Anterior cingulate cortex (tissue), 58 donors: ENCODE measurements around the gene CADM2.
"Not testable (repeated sequence)": the region's sequence is repeated elsewhere in the genome, so short reads cannot be mapped to it uniquely, and the experiment has no call there.

ENCODE experiments used
- DNase-seq, 58 donors: peaks; one replicate each; lab custom pipeline; 2025; lab: John Stamatoyannopoulos, UW

CADM2 gene

DNA sequence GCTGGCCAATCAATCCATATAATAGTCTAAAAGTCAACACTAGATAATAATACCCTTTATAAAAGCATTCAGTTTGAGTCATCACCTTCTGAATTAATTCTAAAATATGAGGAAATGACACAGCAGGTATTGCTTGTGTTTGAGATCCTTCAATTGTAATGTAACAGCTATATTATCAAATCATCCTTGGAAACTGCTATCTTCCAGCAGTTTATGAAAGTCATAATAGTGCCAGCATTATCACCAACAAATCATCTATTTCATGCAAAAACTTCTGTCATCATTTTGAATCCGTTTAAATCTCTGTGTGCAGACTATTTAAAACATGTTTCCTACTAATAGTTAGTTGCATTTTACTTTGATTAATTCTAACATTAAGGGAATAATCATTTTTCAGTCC, 468.7 kb downstream of the CADM2 start:
- DNase-seq: no peak

DNA sequence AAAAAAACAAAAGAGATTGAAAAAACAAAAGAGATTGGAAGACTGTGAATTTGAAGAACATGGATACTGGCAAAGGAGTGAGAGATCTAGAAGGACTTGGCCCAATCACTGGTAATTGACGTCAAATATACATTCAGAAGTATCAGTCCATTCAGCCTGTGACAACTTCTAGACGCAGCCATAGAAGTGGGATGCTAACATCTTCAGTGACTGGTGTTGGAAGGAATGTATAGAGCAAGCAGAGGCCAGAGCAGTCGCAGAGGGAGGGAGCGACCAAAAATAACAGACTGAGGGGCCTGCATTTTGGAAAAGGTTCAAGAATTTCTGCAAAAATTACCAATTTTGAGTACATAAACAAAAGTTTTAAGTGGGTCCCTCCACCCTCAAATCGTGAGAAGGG, 473.3 kb downstream of the CADM2 start:
- DNase-seq: no peak

DNA sequence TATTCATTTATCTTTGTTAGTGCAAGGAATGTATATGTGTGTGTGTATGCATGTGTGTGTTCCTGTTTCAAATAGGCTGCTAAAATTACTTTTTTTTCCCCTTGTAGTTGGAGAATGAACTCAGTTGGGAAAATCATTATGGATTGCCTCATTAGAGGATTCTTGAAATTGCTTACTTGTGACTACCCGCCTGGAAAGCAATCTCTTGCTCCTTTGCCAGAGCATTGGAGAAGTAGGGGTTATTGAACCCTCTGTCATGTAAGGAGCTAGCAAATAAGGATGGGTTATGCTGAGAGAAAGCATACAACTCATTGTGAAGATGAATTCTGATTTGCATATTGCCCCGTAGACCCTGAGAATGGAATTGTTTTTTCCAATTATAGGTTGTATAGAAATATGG, 474.5 kb downstream of the CADM2 start:
- DNase-seq: no peak

DNA sequence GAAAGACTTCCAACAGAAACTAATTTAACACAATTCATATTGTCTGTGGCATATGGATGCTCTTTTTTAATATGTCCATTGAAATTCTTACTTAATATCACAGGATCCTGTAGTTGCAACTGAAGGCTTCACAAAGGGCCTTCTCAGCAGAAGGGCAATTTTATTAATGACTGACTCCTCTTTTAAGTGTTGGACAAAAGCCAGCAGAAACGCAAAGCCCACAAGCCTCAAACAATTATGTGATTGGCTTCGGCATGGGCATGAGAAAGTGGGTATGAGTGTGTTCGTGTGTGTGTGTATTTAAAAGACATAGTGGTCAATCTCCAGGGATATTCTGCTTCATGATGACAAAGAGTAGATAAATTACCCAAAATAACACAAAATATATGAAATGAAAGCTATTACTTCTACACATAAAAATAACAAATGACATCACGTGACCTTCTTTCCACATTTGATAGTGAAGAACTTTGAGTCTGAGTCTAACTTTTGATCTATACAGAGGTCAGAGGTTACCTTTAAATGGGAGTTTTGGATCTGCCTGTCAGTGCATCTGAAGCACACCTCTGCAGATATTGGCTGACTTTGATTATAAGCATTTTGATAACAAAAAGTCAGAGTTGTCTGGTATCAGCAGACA, 496.9 kb downstream of the CADM2 start:
- DNase-seq: peak in 1 of 58 donors; percentile 2

DNA sequence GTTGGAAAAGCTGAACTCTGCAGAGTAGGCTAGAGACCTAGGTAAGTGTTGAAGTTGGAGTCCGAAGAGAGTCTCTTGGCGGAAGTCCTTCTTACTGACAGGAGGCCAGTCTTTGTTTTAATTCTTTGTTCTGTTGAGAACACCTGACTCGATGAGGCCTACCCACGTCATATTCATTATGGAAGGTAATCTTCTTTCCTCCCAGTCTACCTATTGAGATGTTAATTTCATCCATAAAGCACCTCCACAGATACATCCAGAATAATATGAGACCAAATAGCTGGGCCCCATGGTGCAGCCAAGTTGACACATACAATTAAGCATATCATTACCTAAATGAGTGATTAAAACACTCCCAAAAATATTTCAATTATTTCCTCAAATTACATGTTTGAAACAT, 515.5 kb downstream of the CADM2 start:
- no peak for DNase-seq

DNA sequence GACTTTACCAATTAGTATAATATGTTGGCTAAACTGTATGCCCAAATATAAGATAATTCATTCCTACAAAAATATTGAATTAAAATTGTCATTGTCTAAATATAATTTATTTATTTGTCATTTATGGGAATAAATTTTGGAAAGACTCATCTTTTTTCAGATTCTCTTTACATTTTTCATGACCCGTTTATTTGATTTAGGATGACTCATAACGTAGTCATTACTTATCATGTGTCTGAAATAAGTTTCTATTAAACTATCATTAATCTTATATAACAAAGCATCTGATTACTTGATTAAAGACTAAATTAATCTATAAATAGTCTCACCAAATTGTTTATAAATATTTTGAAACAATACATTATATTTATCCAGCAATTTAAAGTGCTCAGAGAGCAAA, 516.6 kb downstream of the CADM2 start:
- DNase-seq: no peak

DNA sequence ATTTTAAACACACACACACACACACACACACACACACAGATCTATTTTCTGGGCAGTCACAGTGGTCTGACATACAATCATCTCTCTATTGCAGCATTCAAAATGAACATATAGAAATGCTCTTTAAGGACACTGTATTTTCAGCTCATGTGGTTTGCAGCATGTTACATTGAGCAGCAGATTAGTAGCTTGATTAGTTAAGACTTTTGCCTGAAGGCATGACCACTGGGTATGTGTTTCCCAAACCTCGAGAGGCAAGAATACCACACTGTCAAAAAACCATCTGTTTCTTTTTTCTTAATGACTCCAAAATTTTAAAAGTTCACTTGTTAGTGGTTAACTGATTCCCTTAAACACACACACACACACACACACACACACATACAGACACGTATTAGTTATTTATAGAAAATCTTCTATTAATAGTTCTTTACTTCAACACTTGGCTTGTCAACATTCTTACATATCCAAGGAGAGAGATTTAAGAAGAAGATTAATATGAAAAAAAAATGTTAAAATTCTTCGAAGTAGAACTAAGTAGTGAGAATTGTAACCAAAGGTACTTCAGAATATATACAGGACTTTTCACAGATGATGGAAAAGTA, 518.2 kb downstream of the CADM2 start:
- DNase-seq: no peak

DNA sequence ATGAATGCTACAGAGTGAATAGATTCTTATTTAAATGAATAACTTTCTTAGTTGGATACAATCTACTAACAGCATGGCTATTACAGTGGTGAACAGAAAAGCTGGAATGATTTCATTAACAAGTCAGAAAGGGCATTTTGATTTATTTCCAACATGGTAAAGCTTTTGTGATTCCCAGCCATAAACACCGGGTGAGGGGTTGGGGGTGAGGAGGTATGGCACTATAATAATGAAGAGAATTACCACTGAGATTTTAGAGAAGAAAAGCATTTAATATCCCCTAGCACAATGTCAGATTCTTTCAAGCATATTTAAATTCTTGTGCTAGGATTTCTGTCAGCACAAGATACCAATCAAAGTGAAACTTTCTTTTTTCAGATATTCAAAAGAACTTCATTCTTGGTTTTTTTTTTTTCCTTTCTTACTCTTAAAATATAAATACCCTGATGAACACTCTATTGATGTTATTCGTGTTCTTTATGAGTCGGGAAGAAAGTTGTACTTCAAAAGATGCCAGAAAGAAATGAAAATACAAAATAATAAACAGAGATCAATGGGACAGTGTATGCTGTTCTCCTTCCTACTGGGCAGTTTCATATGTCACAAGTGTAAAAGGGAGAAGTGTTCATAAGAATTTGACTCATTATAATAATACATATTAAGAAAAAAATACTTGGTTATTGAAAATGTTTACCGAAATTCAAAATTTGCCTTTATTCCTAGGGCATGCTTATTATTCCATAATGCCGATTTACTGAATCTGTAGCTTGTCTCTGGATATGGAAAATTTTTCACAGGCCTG, 522.8 kb downstream of the CADM2 start:
- DNase-seq: no peak

DNA sequence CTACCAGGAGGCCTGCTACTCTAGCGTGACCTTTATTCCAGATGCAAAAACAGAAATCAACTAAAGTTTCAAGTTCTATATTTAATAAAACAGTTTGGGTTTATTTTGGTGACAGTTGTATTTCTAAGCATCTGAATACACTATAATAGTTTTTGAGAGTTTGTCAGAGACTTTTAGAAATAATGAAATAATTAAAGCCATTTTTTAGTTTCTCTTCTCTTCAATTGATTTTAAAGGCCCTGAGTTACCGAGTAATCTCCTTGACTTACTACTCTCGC, 523.4 kb downstream of the CADM2 start:
- DNase-seq: no peak

DNA sequence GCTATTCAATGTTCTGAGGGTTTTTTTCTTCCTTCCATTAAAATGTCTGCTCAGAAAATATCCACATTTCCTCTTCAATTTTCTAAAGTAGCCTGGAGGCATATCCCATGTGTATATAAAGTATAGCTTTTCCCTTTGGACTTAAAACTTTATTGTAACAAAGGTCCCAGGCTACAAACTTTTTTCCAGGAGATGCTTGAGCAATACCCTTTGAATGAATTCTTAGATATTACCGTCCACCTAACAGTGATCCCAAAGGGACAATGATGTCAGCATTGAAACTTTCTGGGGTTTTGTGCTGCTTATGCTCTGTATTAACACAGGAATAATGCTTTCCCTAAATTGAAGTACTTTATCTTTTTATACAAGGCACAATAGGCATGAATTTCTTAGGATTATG, 525.2 kb downstream of the CADM2 start:
- DNase-seq: no peak

DNA sequence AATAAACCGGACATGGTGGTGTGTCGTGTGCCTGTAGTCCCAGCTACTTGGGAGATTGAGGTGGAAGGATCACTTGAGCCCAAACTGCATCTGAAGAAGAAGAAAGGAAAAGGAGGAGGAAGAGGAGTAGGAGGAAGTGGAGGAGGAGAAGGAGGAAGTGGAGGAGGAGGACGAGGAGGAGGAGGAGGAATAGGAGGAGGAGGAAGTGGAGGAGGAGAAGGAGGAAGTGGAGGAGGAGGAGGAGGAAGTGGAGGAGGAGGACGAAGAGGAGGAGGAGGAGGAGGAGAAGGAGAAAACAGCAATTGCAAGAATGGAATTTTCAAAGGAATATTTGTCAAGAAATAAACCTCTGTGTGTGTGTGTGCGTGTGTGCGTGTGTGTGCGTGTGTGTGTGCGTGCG, 528.6 kb downstream of the CADM2 start:
- DNase-seq: no peak

DNA sequence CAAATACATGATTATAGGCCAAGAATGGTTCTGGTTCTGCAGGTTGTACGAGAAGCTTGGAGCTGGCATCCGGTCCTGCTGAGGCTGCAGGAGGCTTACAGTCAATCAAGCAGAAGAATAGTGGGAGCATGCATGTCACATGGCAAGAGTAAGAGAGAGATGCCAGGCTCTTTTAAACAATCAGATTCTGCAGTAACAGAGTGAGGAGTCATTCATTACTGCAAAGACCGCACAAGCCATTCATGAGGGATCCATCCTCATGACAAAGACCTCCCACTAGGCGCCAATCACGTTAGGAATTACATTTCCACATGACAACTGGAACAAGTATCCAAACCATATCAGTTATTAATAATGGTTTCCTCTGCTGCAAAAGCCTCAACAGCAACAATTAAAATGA, 536.8 kb downstream of the CADM2 start:
- DNase-seq: no peak

DNA sequence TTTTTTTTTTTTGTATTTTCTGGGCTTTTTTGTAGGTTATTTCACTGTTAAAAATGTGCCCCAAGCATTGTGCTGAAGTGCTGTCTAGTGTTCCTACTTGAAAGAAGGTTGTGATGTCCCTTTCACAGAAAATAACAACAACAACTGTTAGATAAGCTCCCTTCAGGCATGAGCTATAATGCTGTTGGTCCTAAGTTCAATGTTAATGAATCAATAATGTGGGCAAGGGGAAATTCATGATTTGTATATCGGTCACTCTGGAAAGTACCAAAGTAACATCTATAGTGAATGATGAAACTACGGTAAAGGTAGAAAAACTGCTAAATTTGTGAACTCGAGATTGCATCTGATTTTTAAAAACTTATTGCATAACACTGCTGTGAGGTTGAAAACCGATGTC, 539.4 kb downstream of the CADM2 start:
- no peak for DNase-seq

DNA sequence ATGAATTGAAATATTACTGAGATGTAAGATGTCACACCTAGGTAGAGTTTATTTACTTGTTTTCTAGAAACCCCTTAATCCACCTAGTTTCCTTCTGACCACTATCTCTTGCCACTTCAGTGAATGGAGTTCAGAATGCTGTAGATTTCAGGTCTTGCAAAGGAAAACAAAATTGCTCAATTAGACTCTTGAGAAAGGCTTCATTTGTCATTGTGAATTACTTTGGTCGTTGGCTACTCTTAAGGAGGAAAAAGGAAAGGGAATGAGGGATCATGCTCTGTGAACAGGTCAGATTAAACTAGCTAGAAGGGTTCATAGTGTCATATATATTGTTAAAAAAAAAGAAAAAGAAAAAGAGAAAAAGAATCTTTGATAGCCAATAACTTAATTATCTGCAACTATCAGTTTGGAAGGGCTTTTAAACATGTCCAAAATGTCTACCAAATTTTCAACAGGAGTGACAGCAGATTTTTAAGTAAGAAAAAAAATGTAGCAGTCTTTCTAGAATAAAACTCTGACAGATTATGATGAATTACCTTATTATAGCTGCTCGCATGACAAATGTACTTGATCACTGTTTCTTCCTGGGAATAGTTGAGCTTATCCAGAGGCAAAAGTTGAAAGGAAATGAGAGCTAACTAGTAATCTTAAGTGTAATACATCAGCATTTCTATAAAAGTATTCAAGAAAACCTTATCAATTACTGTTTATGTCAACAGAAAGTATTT, 543.5 kb downstream of the CADM2 start:
- no peak for DNase-seq

DNA sequence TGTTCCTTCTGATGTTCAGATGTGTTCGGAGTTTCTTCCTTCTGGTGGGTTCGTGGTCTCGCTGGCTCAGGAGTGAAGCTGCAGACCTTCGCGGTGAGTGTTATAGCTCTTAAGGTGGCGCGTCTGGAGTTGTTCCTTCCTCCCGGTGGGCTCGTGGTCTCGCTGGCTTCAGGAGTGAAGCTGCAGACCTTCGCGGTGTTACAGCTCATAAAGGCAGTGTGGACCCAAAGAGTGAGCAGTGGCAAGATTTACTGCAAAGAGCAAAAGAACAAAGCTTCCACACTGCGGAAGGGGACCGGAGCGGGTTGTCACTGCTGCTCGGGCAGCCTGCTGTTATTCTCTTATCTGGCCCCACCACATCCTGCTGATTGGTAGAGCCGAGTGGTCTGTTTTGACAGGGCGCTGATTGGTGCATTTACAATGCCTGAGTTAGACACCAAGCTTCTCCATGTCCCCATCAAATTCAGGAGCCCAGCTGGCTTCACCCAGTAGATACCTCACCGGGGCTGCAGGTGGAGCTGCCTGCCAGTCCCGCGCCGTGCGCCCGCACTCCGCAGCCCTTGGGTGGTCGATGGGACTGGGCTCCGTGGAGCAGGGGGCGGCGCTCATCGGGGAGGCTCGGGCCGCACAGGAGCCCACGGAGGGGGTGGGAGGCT, 545.5 kb downstream of the CADM2 start:
- not testable (repeated sequence) for DNase-seq

DNA sequence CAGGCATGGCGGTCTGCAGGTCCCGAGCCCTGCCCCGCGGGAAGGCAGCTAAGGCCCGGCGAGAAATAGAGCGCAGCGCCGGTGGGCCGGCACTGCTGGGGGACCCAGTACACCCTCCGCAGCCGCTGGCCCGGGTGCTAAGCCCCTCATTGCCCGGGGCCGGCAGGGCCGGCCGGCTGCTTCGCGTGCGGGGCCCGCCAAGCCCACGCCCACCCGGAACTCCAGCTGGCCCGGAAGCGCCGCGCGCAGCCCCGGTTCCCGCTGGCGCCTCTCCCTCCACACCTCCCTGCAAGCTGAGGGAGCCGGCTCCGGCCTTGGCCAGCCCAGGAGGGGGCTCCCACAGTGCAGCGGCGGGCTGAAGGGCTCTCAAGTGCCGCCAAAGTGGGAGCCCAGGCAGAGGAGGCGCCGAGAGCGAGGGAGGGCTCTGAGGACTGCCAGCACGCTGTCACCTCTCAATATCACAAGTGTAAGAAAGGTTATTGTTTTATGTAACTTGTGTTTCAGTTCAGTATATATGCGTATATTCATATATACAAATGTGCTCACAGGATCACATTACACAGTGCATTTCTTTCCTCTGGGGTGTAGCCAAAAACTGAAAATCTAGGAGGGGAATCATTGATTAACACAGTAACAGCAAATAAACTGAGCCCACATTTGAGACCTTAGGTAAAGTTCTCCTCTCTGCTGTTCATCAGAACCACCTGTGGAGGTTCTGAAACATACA, 546.2 kb downstream of the CADM2 start:
- not testable (repeated sequence) for DNase-seq

DNA sequence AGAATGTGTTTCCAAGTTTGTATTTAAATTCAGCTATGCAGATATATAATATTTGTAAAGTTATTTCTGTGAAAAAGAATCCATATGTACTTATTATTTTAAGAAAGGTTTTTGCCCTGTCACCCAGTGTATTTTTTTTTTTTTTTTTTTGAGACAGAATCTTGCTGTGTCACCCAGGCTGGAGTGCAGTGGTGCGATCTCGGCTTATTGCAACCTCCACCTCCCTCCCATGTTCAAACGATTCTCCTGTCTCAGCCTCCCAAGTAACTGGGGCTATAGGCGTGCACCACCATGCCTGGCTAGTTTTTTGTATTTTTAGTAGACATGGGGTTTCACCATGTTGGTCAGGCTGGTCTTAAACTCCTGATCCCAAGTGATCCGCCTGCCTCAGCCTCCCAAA, 548.3 kb downstream of the CADM2 start:
- not testable (repeated sequence) for DNase-seq

DNA sequence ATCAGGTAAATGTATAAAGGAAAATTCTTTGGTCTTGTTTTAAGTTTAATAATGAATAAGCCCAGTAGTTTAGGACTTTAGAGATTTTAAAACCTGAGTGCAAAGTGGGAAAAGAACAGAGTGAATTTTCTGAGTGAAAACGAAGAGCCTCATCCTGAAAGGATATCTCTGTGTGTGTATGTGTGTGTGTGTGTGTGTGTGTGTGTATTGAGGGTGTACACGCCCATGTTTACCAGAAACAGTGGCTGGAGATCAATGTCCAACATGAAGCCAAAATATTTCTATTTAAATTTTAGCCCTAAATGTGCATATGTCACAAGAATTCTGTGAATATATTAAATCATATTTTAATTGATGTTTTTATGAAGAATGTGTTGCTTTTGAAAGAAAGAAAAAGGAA, 549.9 kb downstream of the CADM2 start:
- no peak for DNase-seq

DNA sequence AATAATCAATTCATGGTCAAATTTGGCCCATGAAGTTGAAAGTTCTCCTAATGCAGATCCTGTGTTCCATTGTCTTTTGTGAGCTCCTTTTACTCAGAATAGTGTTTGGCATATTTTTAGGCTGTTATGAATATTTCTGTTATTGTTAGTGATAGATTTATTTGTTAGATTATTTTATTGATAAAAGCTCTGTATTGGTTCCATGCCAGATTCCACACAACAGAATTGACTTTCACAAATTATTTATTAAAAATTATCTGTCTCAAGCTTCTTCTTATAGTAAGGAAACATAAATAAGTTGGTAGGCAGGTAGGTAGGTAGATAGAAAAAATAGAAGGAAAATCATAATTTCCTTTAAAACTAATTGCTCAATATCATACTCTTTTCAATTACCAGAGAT, 557.4 kb downstream of the CADM2 start:
- no peak for DNase-seq

DNA sequence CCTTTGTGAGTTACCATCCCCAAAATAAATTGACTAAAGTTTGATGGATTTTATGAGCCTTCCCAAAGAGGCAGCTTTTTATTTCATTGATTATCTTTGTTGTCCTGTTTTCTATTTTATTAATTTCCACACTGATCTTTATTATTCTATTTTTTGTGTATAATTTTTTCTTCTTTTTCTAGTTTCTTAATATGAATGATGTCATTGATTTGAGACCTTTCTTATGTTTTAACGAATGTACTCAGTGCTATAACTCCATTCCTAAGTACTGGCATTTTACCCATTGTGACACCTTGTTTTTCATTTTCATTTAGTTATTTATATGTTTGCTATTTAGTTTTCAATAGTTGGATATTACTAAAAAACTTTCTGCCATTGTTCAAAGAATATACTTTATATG, 565.3 kb downstream of the CADM2 start:
- DNase-seq: no peak
